Measurements from ENCODE around the gene N4BP2L2. TPM values are rescaled to one million over a fixed set of nuclear protein-coding genes. Genes with fewer than 3 reads are reported as not detected.

N4BP2L2 gene
- total and polyA plus RNA-seq, 2 experiments from 2014 or later = 63.1 to 160 TPM

DNA sequence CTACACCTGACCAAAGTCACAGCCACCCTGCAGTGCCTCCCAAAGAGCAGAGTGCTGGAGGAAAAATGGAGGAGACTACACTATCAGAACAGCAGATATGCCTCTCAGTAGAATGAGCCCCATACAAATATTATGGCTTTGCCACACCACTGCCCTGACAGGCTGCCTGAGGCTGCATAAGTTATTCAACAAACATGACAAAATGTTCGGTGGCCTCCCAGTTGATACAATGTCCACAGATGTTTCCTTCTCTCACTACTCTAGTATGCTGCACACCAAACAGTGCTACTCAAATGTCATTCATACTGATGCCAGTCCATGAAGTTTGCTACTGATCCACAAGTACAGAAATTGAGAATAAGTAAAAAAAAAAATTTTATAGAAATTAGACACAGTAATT is 41.0 kb downstream of the N4BP2L2 start:
- Histone ChIP-seq H3K4me1 (ENCODE audit: insufficient read depth) (no peaks in the 10 kb centered on the region), H3K9me2 (ENCODE audit: insufficient read depth) (no peaks in the 10 kb centered on the region), H3F3A (replicated peaks; ENCODE audit: low read depth) (no peaks in the 10 kb centered on the region), H3K4me2 (no peak overlapping the region), H3K36me3 (ENCODE audit: insufficient read depth) (no peaks in the 10 kb centered on the region), H3K79me2 (replicated peaks; ENCODE audit: insufficient read depth) (no peaks in the 10 kb centered on the region), H3K27ac (ENCODE audit: low read depth) (no peak overlapping the region), H3K27me3 (ENCODE audit: insufficient read depth) (no peaks in the 10 kb centered on the region), H4K20me1 (replicated peaks; ENCODE audit: insufficient read depth) (peaks cover 9% of the 10 kb centered on the region; the same call in 1 of the 2 replicates), H3K4me3 (no peak overlapping the region), H2AFZ (no peak overlapping the region)
- H3K27ac Mint-ChIP-seq = no peak overlapping the region
- TF ChIP-seq, protein P1, sequence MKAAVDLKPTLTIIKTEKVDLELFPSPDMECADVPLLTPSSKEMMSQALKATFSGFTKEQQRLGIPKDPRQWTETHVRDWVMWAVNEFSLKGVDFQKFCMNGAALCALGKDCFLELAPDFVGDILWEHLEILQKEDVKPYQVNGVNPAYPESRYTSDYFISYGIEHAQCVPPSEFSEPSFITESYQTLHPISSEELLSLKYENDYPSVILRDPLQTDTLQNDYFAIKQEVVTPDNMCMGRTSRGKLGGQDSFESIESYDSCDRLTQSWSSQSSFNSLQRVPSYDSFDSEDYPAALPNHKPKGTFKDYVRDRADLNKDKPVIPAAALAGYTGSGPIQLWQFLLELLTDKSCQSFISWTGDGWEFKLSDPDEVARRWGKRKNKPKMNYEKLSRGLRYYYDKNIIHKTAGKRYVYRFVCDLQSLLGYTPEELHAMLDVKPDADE (IDR thresholded peaks at IDR 0.05) = no peak
- TF ChIP-seq, protein P2, sequence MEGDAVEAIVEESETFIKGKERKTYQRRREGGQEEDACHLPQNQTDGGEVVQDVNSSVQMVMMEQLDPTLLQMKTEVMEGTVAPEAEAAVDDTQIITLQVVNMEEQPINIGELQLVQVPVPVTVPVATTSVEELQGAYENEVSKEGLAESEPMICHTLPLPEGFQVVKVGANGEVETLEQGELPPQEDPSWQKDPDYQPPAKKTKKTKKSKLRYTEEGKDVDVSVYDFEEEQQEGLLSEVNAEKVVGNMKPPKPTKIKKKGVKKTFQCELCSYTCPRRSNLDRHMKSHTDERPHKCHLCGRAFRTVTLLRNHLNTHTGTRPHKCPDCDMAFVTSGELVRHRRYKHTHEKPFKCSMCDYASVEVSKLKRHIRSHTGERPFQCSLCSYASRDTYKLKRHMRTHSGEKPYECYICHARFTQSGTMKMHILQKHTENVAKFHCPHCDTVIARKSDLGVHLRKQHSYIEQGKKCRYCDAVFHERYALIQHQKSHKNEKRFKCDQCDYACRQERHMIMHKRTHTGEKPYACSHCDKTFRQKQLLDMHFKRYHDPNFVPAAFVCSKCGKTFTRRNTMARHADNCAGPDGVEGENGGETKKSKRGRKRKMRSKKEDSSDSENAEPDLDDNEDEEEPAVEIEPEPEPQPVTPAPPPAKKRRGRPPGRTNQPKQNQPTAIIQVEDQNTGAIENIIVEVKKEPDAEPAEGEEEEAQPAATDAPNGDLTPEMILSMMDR (conservative IDR thresholded peaks at IDR 0.05; ENCODE audit: low read depth in 2 of 2) = no peak
- TF ChIP-seq CREB1 (CRISPR knock-in tag; IDR thresholded peaks at IDR 0.05; ENCODE audit: low read depth) = no peak
- TF ChIP-seq, protein P3, sequence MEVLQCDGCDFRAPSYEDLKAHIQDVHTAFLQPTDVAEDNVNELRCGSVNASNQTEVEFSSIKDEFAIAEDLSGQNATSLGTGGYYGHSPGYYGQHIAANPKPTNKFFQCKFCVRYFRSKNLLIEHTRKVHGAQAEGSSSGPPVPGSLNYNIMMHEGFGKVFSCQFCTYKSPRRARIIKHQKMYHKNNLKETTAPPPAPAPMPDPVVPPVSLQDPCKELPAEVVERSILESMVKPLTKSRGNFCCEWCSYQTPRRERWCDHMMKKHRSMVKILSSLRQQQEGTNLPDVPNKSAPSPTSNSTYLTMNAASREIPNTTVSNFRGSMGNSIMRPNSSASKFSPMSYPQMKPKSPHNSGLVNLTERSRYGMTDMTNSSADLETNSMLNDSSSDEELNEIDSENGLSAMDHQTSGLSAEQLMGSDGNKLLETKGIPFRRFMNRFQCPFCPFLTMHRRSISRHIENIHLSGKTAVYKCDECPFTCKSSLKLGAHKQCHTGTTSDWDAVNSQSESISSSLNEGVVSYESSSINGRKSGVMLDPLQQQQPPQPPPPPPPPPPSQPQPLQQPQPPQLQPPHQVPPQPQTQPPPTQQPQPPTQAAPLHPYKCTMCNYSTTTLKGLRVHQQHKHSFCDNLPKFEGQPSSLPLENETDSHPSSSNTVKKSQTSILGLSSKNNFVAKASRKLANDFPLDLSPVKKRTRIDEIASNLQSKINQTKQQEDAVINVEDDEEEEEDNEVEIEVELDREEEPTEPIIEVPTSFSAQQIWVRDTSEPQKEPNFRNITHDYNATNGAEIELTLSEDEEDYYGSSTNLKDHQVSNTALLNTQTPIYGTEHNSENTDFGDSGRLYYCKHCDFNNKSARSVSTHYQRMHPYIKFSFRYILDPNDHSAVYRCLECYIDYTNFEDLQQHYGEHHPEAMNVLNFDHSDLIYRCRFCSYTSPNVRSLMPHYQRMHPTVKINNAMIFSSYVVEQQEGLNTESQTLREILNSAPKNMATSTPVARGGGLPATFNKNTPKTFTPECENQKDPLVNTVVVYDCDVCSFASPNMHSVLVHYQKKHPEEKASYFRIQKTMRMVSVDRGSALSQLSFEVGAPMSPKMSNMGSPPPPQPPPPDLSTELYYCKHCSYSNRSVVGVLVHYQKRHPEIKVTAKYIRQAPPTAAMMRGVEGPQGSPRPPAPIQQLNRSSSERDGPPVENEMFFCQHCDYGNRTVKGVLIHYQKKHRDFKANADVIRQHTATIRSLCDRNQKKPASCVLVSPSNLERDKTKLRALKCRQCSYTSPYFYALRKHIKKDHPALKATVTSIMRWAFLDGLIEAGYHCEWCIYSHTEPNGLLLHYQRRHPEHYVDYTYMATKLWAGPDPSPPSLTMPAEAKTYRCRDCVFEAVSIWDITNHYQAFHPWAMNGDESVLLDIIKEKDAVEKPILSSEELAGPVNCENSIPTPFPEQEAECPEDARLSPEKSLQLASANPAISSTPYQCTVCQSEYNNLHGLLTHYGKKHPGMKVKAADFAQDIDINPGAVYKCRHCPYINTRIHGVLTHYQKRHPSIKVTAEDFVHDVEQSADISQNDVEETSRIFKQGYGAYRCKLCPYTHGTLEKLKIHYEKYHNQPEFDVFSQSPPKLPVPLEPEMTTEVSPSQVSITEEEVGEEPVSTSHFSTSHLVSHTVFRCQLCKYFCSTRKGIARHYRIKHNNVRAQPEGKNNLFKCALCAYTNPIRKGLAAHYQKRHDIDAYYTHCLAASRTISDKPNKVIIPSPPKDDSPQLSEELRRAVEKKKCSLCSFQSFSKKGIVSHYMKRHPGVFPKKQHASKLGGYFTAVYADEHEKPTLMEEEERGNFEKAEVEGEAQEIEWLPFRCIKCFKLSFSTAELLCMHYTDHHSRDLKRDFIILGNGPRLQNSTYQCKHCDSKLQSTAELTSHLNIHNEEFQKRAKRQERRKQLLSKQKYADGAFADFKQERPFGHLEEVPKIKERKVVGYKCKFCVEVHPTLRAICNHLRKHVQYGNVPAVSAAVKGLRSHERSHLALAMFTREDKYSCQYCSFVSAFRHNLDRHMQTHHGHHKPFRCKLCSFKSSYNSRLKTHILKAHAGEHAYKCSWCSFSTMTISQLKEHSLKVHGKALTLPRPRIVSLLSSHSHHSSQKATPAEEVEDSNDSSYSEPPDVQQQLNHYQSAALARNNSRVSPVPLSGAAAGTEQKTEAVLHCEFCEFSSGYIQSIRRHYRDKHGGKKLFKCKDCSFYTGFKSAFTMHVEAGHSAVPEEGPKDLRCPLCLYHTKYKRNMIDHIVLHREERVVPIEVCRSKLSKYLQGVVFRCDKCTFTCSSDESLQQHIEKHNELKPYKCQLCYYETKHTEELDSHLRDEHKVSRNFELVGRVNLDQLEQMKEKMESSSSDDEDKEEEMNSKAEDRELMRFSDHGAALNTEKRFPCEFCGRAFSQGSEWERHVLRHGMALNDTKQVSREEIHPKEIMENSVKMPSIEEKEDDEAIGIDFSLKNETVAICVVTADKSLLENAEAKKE (CRISPR knock-in tag; IDR thresholded peaks at IDR 0.05) = no peak
- no peak for TF ChIP-seq EZH2 (IDR thresholded peaks at IDR 0.05; ENCODE audit: low read depth, unreplicated experiment)
- TF ChIP-seq, protein P4, sequence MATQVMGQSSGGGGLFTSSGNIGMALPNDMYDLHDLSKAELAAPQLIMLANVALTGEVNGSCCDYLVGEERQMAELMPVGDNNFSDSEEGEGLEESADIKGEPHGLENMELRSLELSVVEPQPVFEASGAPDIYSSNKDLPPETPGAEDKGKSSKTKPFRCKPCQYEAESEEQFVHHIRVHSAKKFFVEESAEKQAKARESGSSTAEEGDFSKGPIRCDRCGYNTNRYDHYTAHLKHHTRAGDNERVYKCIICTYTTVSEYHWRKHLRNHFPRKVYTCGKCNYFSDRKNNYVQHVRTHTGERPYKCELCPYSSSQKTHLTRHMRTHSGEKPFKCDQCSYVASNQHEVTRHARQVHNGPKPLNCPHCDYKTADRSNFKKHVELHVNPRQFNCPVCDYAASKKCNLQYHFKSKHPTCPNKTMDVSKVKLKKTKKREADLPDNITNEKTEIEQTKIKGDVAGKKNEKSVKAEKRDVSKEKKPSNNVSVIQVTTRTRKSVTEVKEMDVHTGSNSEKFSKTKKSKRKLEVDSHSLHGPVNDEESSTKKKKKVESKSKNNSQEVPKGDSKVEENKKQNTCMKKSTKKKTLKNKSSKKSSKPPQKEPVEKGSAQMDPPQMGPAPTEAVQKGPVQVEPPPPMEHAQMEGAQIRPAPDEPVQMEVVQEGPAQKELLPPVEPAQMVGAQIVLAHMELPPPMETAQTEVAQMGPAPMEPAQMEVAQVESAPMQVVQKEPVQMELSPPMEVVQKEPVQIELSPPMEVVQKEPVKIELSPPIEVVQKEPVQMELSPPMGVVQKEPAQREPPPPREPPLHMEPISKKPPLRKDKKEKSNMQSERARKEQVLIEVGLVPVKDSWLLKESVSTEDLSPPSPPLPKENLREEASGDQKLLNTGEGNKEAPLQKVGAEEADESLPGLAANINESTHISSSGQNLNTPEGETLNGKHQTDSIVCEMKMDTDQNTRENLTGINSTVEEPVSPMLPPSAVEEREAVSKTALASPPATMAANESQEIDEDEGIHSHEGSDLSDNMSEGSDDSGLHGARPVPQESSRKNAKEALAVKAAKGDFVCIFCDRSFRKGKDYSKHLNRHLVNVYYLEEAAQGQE (IDR thresholded peaks at IDR 0.05; ENCODE audit: unreplicated experiment) = no peak
- no peak for TF ChIP-seq POLR2AphosphoS5 (IDR thresholded peaks at IDR 0.05; ENCODE audit: low read depth)
- TF ChIP-seq ZNF331 (CRISPR knock-in tag; IDR thresholded peaks at IDR 0.05; ENCODE audit: low read depth) = no peak
- no peak for TF ChIP-seq JUNB (IDR thresholded peaks at IDR 0.05; ENCODE audit: unreplicated experiment)
- no peak for TF ChIP-seq NANOG (IDR thresholded peaks at IDR 0.05; ENCODE audit: borderline replicate concordance)
- TF ChIP-seq EZH2phosphoT487 (IDR thresholded peaks at IDR 0.05; ENCODE audit: unreplicated experiment) = no peak
- TF ChIP-seq STAT1 (IDR thresholded peaks at IDR 0.05; ENCODE audit: unreplicated experiment) = no peak
- no peak for TF ChIP-seq ZNF114 (CRISPR knock-in tag; IDR thresholded peaks at IDR 0.05)
- no peak for DNase-seq (ENCODE audit: low spot score)
- H3K27me3 Mint-ChIP-seq (ENCODE audit: insufficient read depth, low read depth, poor library complexity) = peaks cover 3% of the 10 kb centered on the region
- no peak overlapping the region for H3K4me3 Mint-ChIP-seq
- H3K36me3 Mint-ChIP-seq (ENCODE audit: low read depth) = 0 out of 3 replicates have a peak, but pooled peaks cover 2% of the 10 kb centered on the region
- no peak for ATAC-seq
- no peaks in the 10 kb centered on the region for H3K9me3 Mint-ChIP-seq
- no peaks in the 10 kb centered on the region for H3K4me1 Mint-ChIP-seq

Data from GM23338 (cell line).